Measurements from ENCODE around the gene MAN1C1.

MAN1C1 gene

DNA sequence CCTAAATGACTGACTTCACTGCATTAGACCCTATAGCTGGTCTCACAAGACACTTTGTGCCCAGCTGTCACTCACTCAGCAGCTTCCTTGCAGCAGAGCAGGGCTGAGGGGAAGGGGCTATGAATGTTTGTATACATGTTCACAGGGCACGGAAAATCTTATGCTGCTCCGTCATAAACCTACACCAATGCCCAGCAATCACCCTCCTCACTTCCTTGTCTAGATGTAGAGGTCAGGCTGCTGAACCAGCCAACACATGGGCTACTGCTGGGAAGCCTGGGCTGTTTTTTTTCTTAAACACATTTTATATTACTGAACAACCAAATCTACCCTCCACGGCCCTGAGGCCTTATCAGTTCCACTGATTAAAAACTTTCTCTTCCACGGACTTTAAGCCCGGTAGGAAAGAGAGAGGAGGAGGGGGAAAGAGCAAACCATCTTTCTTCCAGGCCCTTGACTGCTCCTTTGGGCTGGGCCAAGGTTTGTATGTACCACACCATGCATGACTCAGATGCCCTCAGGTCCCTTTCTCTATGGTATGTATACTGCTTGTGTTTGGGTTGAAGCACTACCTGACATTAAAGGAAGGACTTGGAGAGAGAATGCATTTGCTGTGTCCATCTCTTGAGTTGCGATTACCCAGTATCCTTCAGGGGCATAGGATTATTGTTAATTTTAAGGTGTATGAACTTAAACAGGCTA is 215.9 kb downstream of the MAN1C1 start:
- DNase-seq (ENCODE audit: low read depth), result no peak
- no peak overlapping the region for H3K4me3 ChIP-seq (ENCODE audit: low read depth, low read length)
- TF ChIP-seq, protein P1, sequence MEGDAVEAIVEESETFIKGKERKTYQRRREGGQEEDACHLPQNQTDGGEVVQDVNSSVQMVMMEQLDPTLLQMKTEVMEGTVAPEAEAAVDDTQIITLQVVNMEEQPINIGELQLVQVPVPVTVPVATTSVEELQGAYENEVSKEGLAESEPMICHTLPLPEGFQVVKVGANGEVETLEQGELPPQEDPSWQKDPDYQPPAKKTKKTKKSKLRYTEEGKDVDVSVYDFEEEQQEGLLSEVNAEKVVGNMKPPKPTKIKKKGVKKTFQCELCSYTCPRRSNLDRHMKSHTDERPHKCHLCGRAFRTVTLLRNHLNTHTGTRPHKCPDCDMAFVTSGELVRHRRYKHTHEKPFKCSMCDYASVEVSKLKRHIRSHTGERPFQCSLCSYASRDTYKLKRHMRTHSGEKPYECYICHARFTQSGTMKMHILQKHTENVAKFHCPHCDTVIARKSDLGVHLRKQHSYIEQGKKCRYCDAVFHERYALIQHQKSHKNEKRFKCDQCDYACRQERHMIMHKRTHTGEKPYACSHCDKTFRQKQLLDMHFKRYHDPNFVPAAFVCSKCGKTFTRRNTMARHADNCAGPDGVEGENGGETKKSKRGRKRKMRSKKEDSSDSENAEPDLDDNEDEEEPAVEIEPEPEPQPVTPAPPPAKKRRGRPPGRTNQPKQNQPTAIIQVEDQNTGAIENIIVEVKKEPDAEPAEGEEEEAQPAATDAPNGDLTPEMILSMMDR (conservative IDR thresholded peaks at IDR 0.05; ENCODE audit: low read depth, low read length), result no peak

DNA sequence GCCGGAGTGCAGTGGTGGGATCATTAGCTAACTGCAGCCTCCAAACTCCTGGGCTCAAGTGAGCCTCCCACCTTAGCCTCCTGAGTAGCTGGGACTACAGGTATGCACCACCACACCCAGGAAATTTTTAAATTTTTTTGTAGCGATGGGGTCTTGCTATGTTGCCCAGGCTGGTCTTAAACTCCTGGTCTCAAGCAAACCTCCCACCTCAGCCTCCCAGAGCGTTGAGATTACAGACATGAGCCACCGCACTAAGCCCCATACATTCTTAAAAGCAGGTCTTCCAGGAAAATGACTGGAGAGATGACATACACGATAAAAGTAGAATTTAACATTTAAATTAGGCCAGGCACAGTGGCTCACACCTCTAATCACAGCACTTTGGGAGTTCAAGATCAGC is 216.6 kb downstream of the MAN1C1 start:
- TF ChIP-seq, protein P1 (conservative IDR thresholded peaks at IDR 0.05; ENCODE audit: low read depth, low read length), result no peak
- DNase-seq (ENCODE audit: low read depth), result no peak
- H3K4me3 ChIP-seq (ENCODE audit: low read depth, low read length), result no peak overlapping the region

All from choroid plexus epithelial cell (primary cell).